ENCODE results near the gene PDE4D.

PDE4D gene

GRCh38 chr5:59188419-59189225 lies 704.9 kb downstream of the PDE4D start:
- DNase-seq: peak; percentile 73

GRCh38 chr5:59187857-59188256 lies 705.7 kb downstream of the PDE4D start:
- DNase-seq: no peak

GRCh38 chr5:59186623-59187022 lies 706.9 kb downstream of the PDE4D start:
- DNase-seq: no peak

GRCh38 chr5:59185757-59186385 lies 707.7 kb downstream of the PDE4D start:
- DNase-seq: no peak

- DNase-seq: no peak
These were observed 708.8 kb downstream of the PDE4D start for GRCh38 chr5:59184769-59185168.

- DNase-seq: no peak
These were observed 710.8 kb downstream of the PDE4D start for GRCh38 chr5:59182760-59183159.

GRCh38 chr5:59180515-59180914 lies 713.0 kb downstream of the PDE4D start:
- no peak for DNase-seq

GRCh38 chr5:59179704-59180103 lies 713.8 kb downstream of the PDE4D start:
- no peak for DNase-seq

- no peak for DNase-seq
These were observed 715.0 kb downstream of the PDE4D start for GRCh38 chr5:59178482-59178881.

- no peak for DNase-seq
These were observed 715.5 kb downstream of the PDE4D start for GRCh38 chr5:59178071-59178470.

GRCh38 chr5:59177644-59178043 lies 715.9 kb downstream of the PDE4D start:
- no peak for DNase-seq

GRCh38 chr5:59174248-59174844 lies 719.2 kb downstream of the PDE4D start:
- DNase-seq: peak; percentile 63

- no peak for DNase-seq
These were observed 719.9 kb downstream of the PDE4D start for GRCh38 chr5:59173578-59173977.

GRCh38 chr5:59171131-59171530 lies 722.4 kb downstream of the PDE4D start:
- no peak for DNase-seq

GRCh38 chr5:59169768-59170150 lies 723.8 kb downstream of the PDE4D start:
- no peak for DNase-seq

- no peak for DNase-seq
These were observed 724.3 kb downstream of the PDE4D start for GRCh38 chr5:59169081-59169767.

GRCh38 chr5:59168067-59168466 lies 725.5 kb downstream of the PDE4D start:
- DNase-seq: no peak

GRCh38 chr5:59164041-59164830 lies 729.3 kb downstream of the PDE4D start:
- no peak for DNase-seq

- DNase-seq: no peak
These were observed 732.1 kb downstream of the PDE4D start for GRCh38 chr5:59161221-59162105.

- no peak for DNase-seq
These were observed 734.7 kb downstream of the PDE4D start for GRCh38 chr5:59158637-59159391.

- no peak for DNase-seq
These were observed 735.4 kb downstream of the PDE4D start for GRCh38 chr5:59158165-59158564.

Measured in NCI-H2029 treated with DMSO at 0.1 percent for 48 hours (cell line).